ENCODE data around the gene OR2M4.

GRCh38 chr1:248268178-248268577 lies 37.0 kb downstream of the OR2M4 start:
- TF ChIP-seq CTCF (IDR thresholded peaks at IDR 0.05; ENCODE audit: extremely low read depth in 1 of 2, insufficient read depth in 1 of 2, low read depth in 1 of 2, low read length in 2 of 2) (no peak), JUN (IDR thresholded peaks at IDR 0.05; ENCODE audit: borderline replicate concordance, insufficient read depth, insufficient read length, low read depth) (no peak), POLR2A (IDR thresholded peaks at IDR 0.05; ENCODE audit: low read depth, low read length) (no peak), POLR2AphosphoS5 (IDR thresholded peaks at IDR 0.05; ENCODE audit: insufficient read depth, low read depth, low read length) (no peak), MAX (IDR thresholded peaks at IDR 0.05; ENCODE audit: insufficient read depth, insufficient read length) (no peak)

Data from endothelial cell of umbilical vein (primary cell).